K562 (cell line): ENCODE results near the gene NELFA. TPM values are rescaled to one million over a fixed set of nuclear protein-coding genes. Genes with fewer than 3 reads are reported as not detected.
A peak's percentile ranks its signal among the peaks of the same experiment; 100 is the strongest.

Source experiments
- ARHGAP35 ChIP-seq: fragments of 450-650 bp; IDR thresholded peaks from 2 replicates; pipeline ENCODE4 v1.6.1; 2018; ENCODE audit not compliant: partially characterized antibody
- CAMTA2 ChIP-seq: fragments of 250-450 bp; sonication (Bioruptor Pico); conservative IDR thresholded peaks from 2 replicates; pipeline ENCODE4 v1.5.1; 2022
- CEBPB ChIP-seq: fragments of 450-650 bp; IDR thresholded peaks from 2 replicates; pipeline ENCODE4 v1.6.1; 2016; ENCODE audit warnings: missing genetic modification characterization, missing compliant biosample characterization
- CTBP1 ChIP-seq: fragments of 450-650 bp; IDR thresholded peaks from 2 replicates; pipeline ENCODE4 v1.6.1; 2016; ENCODE audit warnings: borderline replicate concordance
- E2F4 ChIP-seq: sonication (generic); formaldehyde crosslinking; IDR thresholded peaks from 2 replicates; pipeline ENCODE4 v1.8.0; 2022; ENCODE audit warnings: mild to moderate bottlenecking, low read depth, missing genetic modification reagents
- FOXJ3 ChIP-seq: sonication (generic); formaldehyde crosslinking; IDR thresholded peaks from 2 replicates; pipeline ENCODE4 v1.4.0; 2020; ENCODE audit warnings: mild to moderate bottlenecking, missing genetic modification reagents
- HDGF ChIP-seq: fragments of 450-650 bp; IDR thresholded peaks from 2 replicates; pipeline ENCODE4 v1.6.1; 2016
- HMG20A ChIP-seq: fragments of 450-650 bp; formaldehyde crosslinking; conservative IDR thresholded peaks from 2 replicates; pipeline ENCODE4 v1.4.0; 2020; ENCODE audit warnings: mild to moderate bottlenecking, mixed read lengths
- KAT7 ChIP-seq: sonication (generic); formaldehyde crosslinking; IDR thresholded peaks from 2 replicates; pipeline ENCODE4 v1.8.0; 2022; ENCODE audit warnings: missing genetic modification reagents, mild to moderate bottlenecking, borderline replicate concordance
- LARP7 ChIP-seq: fragments of 450-650 bp; IDR thresholded peaks from 2 replicates; pipeline ENCODE4 v1.6.1; 2016
- LEF1 ChIP-seq: fragments of 450-650 bp; IDR thresholded peaks from 2 replicates; pipeline ENCODE4 v1.6.1; 2016; ENCODE audit warnings: mild to moderate bottlenecking
- MAX ChIP-seq: sonication (generic); formaldehyde crosslinking; IDR thresholded peaks from 2 replicates; pipeline ENCODE4 v1.9.0; 2022; ENCODE audit warnings: mild to moderate bottlenecking, missing genetic modification reagents
- NR4A1 ChIP-seq, 2 experiments: fragments of 250-450 bp in 1 of 2; fragments of 450-650 bp in 1 of 2; sonication (Bioruptor Pico) in 1 of 2; IDR thresholded peaks; 2 replicates each; pipeline versions ENCODE4 v1.4.0 to v1.6.1; 2016 to 2020; ENCODE audit warnings: mild to moderate bottlenecking in 2 of 2, missing compliant biosample characterization in 1 of 2, missing genetic modification characterization in 1 of 2, moderate library complexity in 1 of 2
- POLR3G ChIP-seq: IDR thresholded peaks from 2 replicates; pipeline ENCODE4 v1.6.1; 2011; ENCODE audit not compliant: insufficient read length, insufficient replicate concordance; ENCODE audit errors: extremely low read depth
- TAF1 ChIP-seq: IDR thresholded peaks from 2 replicates; pipeline ENCODE4 v1.6.1; 2011; ENCODE audit warnings: mild to moderate bottlenecking, low read length, moderate library complexity; ENCODE audit not compliant: insufficient read depth, control insufficient read depth, severe bottlenecking; ENCODE audit errors: extremely low read depth
- TAF15 ChIP-seq: fragments of 200-400 bp; formaldehyde crosslinking; IDR thresholded peaks from 2 replicates; pipeline ENCODE4 v1.6.1; 2017; ENCODE audit warnings: mild to moderate bottlenecking, low read depth, low read length, moderate library complexity
- TCFL5 ChIP-seq: fragments of 250-450 bp; sonication (Bioruptor Pico); conservative IDR thresholded peaks from 2 replicates; pipeline ENCODE4 v1.6.1; 2021; ENCODE audit warnings: mild to moderate bottlenecking, moderate library complexity, matching md5 sums
- WHSC1 ChIP-seq: IDR thresholded peaks from one replicate; pipeline ENCODE4 v1.6.1; 2012; ENCODE audit warnings: low read length, control low read depth, inconsistent platforms
- ZNF165 ChIP-seq: fragments of 250-450 bp; sonication (Bioruptor Pico); IDR thresholded peaks from 2 replicates; pipeline ENCODE4 v1.4.0; 2020; ENCODE audit warnings: borderline replicate concordance
- ZNF431 ChIP-seq: sonication (generic); formaldehyde crosslinking; IDR thresholded peaks from 2 replicates; pipeline ENCODE4 v1.8.0; 2022; ENCODE audit warnings: mild to moderate bottlenecking, missing genetic modification reagents
- polyA plus RNA-seq, 8 experiments: library from polyadenylated mRNA; depleted of rRNA in 4 of 8; stranded (reverse) in 5 of 8; unstranded in 3 of 8; fragments of >200 nt; fragmentation: Nextera tagmentation in 2 of 8; fragmentation: Illumina TruSeq in 1 of 8; extraction: Ambion mirVana in 2 of 8; extraction: Trizol in 1 of 8; gene quantifications; 2 replicates each; pipeline versions ENCODE4 v1.2.1 to v1.2.3, GENCODE V29; 2011 to 2014; ENCODE audit warnings: inconsistent platforms in 1 of 8, missing spikeins in 1 of 8
- total RNA-seq, 7 experiments: library from RNA; depleted of rRNA in 6 of 7; stranded (reverse); fragments of >200 nt in 6 of 7; fragmentation: Illumina TruSeq in 2 of 7; extraction: Trizol in 2 of 7; gene quantifications; 2 replicates each; pipeline versions ENCODE4 v1.2.1 to v1.2.3, GENCODE V29; 2011 to 2021; ENCODE audit warnings: low replicate concordance in 1 of 7

NELFA gene
- total and polyA plus RNA-seq, 9 of the 15 experiments (the other 6 are each of a cell fraction or from before 2014, with no cell fraction given) = 0.76 to 59.6 (median 14.8) TPM

- TF ChIP-seq POLR3G (no peak), HDGF (no peak), WHSC1 (no peak), ZNF431 (CRISPR knock-in tag) (no peak), NR4A1 (CRISPR knock-in tag; IDR thresholded peaks at IDR 0.05) (no peak), NR4A1 (tag; IDR thresholded peaks at IDR 0.05) (no peak), ZNF165 (no peak), CAMTA2 (no peak), ARHGAP35 (no peak), TAF1 (no peak), LEF1 (no peak), HMG20A (CRISPR knock-in tag) (no peak), FOXJ3 (CRISPR knock-in tag) (no peak), TCFL5 (CRISPR knock-in tag) (no peak), MAX (CRISPR knock-in tag) (peak; percentile 30; the same call in 1 of the 2 replicates), E2F4 (CRISPR knock-in tag) (no peak), TAF15 (no peak), CTBP1 (no peak; the same call in 1 of the 2 replicates), KAT7 (CRISPR knock-in tag) (no peak), CEBPB (no peak), LARP7 (no peak)
- TF ChIP-seq, all 486 proteins: peak for 56
Observed at GRCh38 chr4:2041239-2042130, 32.7 kb upstream of the NELFA start (continued).
